Measurements from ENCODE around the gene SLC20A1. TPM values are rescaled to one million over a fixed set of nuclear protein-coding genes. Genes with fewer than 3 reads are reported as not detected.

SLC20A1 gene
- total RNA-seq, 1 experiment from 2014 or later: 154 TPM

DNA sequence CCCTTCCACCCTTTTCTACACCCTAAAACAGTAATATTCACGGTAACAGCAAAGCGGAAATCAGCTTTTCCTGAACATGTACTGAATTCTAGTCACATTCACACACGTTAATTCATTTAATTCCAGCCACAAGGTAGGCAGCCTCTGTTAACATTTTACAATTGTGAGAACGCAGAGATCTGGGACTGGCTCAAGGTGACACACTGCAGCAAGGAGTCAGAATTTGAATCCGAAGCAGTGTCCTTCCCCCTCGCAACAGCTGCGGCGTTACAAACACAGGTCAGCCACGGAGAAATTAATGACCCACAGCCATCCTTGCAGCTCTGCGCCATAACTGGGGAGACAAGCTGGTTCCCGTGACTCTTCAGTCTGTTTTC is 818 bp upstream of the SLC20A1 start:
- H4K20me1 ChIP-seq (ENCODE audit: insufficient read depth): peaks cover 21% of the 10 kb centered on the region; the same call in 1 of the 2 replicates
- peaks cover 54 to 67% of the 10 kb centered on the region in 2 experiments for H3K4me1 ChIP-seq (ENCODE audit: control insufficient read depth in 1 of 2, insufficient read depth in 2 of 2, low read length in 2 of 2)
- ChIA-PET CTCF (interaction anchor here (1.0 to 2.8 kb wide), 5 partner anchors 13 to 297 kb away, joined by 3 to 18 read pairs (median 6); no protein-coding TSS in a partner anchor), POLR2A (interaction anchor here (0.6 to 5.2 kb wide), 7 partner anchors 9 to 81 kb away, joined by 3 to 86 read pairs (median 5); no protein-coding TSS in a partner anchor), RAD21 (ENCODE audit: low non-redundant PET in 1 of 2, low total read pairs in 2 of 2, uncharacterized antibody in 2 of 2, unreplicated experiment in 2 of 2) (interaction anchor here (0.9 to 1.0 kb wide), 2 partner anchors 18 to 82 kb away, joined by 3 to 4 read pairs; no protein-coding TSS in a partner anchor)
- DNase-seq (ENCODE audit: low read depth, low spot score): no peak
- no peaks in the 10 kb centered on the region for H3K27me3 ChIP-seq (ENCODE audit: insufficient read depth, low read length)
- ATAC-seq: no peak
- no peak overlapping the region for H2AFZ ChIP-seq (ENCODE audit: low read depth, low read length, poor library complexity, severe bottlenecking)
- peak overlapping the region; percentile 95 for H3K9ac ChIP-seq (ENCODE audit: low read length)
- no TSS peak for BruUV-seq (replicated peaks)
- peaks cover 41% of the 10 kb centered on the region for H3K79me2 ChIP-seq (ENCODE audit: insufficient read depth, low read length)
- H3K4me3 ChIP-seq (replicated peaks in 1 of 2; ENCODE audit: low read depth in 1 of 2, low read length in 2 of 2): peak overlapping the region; percentile 45 to 84
- TF ChIP-seq EZH2phosphoT487 (IDR thresholded peaks at IDR 0.05; ENCODE audit: borderline replicate concordance): no peak
- no peak for TF ChIP-seq EZH2 (IDR thresholded peaks at IDR 0.05)
- no peak for TF ChIP-seq SIN3A (IDR thresholded peaks at IDR 0.05; ENCODE audit: low read depth)
- no peak for TF ChIP-seq RAD21 (IDR thresholded peaks at IDR 0.05; ENCODE audit: low read depth)
- TF ChIP-seq, protein P1, sequence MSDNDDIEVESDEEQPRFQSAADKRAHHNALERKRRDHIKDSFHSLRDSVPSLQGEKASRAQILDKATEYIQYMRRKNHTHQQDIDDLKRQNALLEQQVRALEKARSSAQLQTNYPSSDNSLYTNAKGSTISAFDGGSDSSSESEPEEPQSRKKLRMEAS (IDR thresholded peaks at IDR 0.05): no peak
- TF ChIP-seq, protein P2, sequence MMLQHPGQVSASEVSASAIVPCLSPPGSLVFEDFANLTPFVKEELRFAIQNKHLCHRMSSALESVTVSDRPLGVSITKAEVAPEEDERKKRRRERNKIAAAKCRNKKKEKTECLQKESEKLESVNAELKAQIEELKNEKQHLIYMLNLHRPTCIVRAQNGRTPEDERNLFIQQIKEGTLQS (IDR thresholded peaks at IDR 0.05): no peak
- TF ChIP-seq CBX3 (IDR thresholded peaks at IDR 0.05; ENCODE audit: low read depth): no peak
- TF ChIP-seq SP1 (IDR thresholded peaks at IDR 0.05; ENCODE audit: low read depth): no peak
- no peak for TF ChIP-seq ELF1 (IDR thresholded peaks at IDR 0.05; ENCODE audit: borderline replicate concordance, low read depth)
- no peak for TF ChIP-seq ZFX (IDR thresholded peaks at IDR 0.05)
- TF ChIP-seq YY1 (IDR thresholded peaks at IDR 0.05; ENCODE audit: extremely low read depth, insufficient replicate concordance, low read depth, low read length): no peak
- TF ChIP-seq, protein P3, sequence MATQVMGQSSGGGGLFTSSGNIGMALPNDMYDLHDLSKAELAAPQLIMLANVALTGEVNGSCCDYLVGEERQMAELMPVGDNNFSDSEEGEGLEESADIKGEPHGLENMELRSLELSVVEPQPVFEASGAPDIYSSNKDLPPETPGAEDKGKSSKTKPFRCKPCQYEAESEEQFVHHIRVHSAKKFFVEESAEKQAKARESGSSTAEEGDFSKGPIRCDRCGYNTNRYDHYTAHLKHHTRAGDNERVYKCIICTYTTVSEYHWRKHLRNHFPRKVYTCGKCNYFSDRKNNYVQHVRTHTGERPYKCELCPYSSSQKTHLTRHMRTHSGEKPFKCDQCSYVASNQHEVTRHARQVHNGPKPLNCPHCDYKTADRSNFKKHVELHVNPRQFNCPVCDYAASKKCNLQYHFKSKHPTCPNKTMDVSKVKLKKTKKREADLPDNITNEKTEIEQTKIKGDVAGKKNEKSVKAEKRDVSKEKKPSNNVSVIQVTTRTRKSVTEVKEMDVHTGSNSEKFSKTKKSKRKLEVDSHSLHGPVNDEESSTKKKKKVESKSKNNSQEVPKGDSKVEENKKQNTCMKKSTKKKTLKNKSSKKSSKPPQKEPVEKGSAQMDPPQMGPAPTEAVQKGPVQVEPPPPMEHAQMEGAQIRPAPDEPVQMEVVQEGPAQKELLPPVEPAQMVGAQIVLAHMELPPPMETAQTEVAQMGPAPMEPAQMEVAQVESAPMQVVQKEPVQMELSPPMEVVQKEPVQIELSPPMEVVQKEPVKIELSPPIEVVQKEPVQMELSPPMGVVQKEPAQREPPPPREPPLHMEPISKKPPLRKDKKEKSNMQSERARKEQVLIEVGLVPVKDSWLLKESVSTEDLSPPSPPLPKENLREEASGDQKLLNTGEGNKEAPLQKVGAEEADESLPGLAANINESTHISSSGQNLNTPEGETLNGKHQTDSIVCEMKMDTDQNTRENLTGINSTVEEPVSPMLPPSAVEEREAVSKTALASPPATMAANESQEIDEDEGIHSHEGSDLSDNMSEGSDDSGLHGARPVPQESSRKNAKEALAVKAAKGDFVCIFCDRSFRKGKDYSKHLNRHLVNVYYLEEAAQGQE (IDR thresholded peaks at IDR 0.05; ENCODE audit: low read depth): no peak
- peak overlapping the region; percentile 85 for H3K27ac ChIP-seq (ENCODE audit: low read depth, low read length)
- peak overlapping the region; percentile 95 for H3K4me2 ChIP-seq (ENCODE audit: low read length)
- H3K9me2 ChIP-seq (ENCODE audit: insufficient read depth): no peaks in the 10 kb centered on the region
- H3K9me3 ChIP-seq (ENCODE audit: control insufficient read depth in 1 of 2, insufficient read depth in 1 of 2, low read depth in 1 of 2, low read length in 2 of 2): no peaks in the 10 kb centered on the region
- intact Hi-C loops (cut with micrococcal nuclease): loop anchor here (1.0 kb wide), 1 partner anchor 18 kb away; no protein-coding TSS in a partner anchor
- peaks cover 26 to 33% of the 10 kb centered on the region in 2 experiments for H3K36me3 ChIP-seq (ENCODE audit: control insufficient read depth in 1 of 2, insufficient read depth in 2 of 2, low read length in 2 of 2)
